GM12892 (cell line): ENCODE results near the gene NEDD4L.

Source experiments
- DNase-seq: peaks from one replicate; pipeline ENCODE4 v3.0.0; 2011; ENCODE audit not compliant: insufficient read length
- FAIRE-seq: peaks from 2 replicates; lab custom pipeline; 2011; peaks lifted over from hg19 to GRCh38; lab: Jason Lieb, UNC
- POLR2A ChIP-seq: IDR thresholded peaks from 2 replicates; pipeline ENCODE4 v1.6.1; 2011; ENCODE audit warnings: low read depth, low read length, control low read depth
- POLR2AphosphoS5 ChIP-seq: IDR thresholded peaks from 2 replicates; pipeline ENCODE4 v1.6.1; 2011; ENCODE audit warnings: low read depth, low read length, control low read depth
- TAF1 ChIP-seq: IDR thresholded peaks from 2 replicates; pipeline ENCODE4 v1.6.1; 2011; ENCODE audit warnings: low read depth, mild to moderate bottlenecking, control low read depth, low read length, borderline replicate concordance

The NEDD4L gene

DNA sequence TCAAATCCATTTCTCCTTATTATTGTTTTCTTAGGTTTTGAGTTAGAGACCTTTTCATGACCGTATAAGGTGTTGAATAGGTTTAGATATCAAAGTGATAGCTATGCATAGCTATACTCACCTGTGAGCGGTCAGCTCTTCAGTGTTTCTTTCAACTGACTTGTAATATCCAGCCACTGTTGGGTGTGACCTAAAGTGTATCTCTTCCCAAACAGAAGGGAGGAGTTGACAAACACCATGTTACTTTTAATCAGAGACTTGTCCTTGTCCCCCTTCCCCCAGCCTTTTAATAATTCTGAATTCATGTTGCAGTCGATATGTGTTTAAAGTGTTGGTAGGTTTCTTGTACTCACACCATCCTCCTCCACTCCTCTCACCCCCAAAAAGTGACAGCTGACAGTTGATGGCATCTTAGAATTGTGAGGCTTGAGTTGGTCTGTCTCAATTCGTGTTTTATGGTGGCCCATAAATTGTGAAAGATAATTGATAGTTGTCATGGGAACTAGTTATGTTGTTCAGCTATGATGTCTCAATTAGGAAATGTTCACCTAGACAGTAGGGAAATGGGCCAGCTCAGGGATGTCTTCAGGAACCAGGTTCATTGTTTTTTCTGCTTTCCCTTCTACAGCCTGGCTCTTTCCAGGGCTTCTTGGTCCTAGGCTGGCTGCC lies 12.0 kb downstream of the NEDD4L start:
- no peak for FAIRE-seq
- TF ChIP-seq TAF1: no peak
- TF ChIP-seq POLR2A: no peak
- DNase-seq: no peak

DNA sequence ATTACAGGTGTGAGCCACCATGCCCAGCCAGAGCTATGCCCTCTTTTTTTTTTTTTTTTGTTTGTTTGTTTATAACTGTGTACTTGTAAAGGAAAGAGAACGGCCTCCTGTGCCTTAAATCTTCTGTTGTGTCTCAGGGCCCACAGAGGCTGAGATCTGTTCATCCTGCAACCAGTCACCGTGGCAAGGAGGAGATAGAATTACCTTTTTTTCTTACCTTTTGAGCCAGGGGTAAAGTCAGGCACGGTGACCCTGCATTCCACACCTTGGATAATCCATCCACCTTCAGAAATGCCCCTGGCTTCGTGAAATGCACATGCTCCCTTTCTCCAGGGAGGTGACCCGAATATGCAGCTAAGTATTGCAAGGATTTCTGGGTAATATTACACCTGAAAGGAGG lies 12.8 kb downstream of the NEDD4L start:
- FAIRE-seq (no peak), DNase-seq (no peak)
- TF ChIP-seq TAF1 (no peak), POLR2AphosphoS5 (no peak)

DNA sequence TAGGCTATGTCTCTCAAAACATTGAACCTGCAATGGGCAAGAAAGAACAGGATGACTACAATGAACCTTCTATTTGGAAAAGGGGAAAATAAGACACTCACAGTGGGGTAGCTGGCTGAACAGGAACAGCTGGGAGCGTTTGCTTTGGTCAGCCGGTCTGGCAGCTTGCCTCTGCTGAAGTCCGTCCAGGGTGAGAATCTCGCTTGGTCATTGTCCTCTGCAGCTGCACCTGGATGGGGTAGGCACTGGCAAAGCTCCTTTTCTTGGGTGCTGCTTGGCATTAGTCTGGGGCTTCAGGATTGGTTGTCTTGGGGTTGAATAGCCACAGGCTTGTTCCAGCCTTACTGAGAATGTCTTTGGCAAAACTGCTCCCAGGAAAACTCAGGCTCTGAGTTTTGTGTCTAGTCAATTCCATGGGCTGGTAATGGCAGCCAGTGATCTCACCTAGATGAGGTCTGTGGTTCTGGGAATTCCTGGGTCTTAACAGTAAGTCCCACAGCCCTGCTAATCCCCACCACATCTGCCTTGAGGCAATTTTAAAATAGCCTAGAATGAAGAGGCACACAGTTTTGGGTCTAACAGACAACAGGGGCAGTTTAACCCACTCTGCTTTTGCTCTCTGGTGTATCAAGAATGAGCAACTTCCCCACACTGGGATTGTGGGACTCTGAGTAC lies 13.4 kb downstream of the NEDD4L start:
- DNase-seq (no peak), FAIRE-seq (no peak)
- TF ChIP-seq POLR2AphosphoS5 (no peak), TAF1 (no peak), POLR2A (no peak)

DNA sequence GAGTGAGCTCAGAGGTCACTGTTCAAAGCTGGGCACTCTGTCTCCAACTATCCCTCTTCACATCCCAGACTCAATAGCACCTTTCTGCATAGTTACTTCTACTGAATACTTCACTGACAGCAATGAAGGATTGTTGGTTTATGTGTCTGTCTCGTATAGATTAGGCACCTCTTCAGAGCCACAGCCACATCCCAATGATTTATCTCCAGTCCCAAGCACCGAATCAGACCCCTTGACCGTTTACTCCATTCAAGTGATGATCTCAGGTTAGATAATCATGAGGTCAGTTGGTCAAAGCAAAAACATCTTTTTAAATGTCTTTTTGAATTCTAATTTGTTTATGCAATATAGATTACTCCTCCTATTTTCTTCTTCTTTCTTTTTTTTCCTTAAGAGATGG lies 14.7 kb downstream of the NEDD4L start:
- TF ChIP-seq POLR2AphosphoS5: no peak
- TF ChIP-seq TAF1: no peak
- TF ChIP-seq POLR2A: no peak
- DNase-seq (no peak), FAIRE-seq (no peak)

DNA sequence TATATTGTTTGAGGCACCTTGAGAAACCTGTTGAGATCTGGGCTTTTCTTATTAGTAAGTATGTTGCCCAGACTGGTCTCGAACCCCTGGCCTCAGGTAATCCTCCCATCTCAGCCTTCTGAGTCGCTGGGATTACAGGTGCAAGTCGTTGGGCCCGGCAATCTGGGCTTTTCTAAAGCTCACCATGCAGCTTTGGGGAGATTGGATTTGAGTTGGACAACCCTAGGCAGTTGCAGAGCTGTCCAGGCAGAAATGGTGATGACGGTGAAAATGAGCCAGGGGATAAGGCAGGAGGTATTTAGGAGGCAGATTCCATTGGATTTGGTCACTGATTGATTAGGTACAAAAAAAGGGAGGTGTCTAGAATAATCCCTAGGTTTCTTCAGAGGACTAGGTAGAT lies 16.2 kb downstream of the NEDD4L start:
- FAIRE-seq (no peak), DNase-seq (no peak)
- TF ChIP-seq POLR2AphosphoS5 (no peak), POLR2A (no peak), TAF1 (no peak)

DNA sequence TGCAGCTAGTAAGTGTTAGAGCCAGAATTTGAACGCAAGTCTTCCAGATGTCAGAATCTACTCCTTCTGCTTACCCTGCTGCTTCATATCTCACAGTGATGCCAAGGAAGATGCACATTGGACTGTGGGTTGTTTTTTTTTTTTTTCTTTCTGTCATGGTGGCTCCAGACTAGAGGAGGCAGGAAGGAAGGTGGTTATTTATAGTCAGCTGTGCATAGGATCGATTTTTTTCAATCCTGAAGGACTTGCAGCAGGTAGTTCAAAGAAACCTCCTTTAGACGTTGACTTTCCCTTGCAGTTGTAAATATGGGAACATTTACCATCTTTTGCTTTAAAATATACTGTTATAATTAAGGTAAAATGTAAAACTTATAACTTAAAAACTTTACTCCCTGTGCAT lies 17.3 kb downstream of the NEDD4L start:
- DNase-seq (no peak), FAIRE-seq (no peak)
- no peak for TF ChIP-seq TAF1
- TF ChIP-seq POLR2AphosphoS5: no peak
- TF ChIP-seq POLR2A: no peak

DNA sequence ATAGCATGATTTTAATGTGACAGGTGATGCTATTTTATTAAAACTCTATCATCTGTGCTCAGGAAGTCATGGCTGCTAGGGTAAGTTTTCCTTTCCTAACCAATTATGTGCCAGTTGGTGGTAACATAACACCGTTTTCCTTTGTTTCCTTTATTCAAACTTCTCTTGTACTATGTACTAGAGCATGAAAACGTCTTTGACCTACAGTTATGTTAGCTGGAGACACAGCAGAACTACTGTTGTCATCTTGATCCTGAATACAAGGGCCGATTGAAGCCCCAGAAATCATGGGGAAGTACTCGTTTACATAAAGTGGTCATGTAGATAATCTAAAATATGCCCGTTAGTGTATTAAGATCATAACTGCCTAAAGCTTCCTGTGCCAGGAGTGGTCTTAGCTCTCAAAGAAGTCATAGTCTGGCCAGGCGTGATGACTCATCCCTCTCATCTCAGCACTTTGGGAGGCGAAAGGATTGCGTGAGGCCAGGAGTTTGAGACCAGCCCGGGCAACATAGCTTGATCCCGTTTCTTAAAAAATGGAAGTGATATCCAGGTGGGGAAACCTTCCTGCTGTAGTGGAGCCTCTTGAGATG lies 20.5 kb downstream of the NEDD4L start:
- TF ChIP-seq TAF1 (no peak), POLR2A (no peak), POLR2AphosphoS5 (no peak)
- FAIRE-seq: no peak
- DNase-seq: no peak

DNA sequence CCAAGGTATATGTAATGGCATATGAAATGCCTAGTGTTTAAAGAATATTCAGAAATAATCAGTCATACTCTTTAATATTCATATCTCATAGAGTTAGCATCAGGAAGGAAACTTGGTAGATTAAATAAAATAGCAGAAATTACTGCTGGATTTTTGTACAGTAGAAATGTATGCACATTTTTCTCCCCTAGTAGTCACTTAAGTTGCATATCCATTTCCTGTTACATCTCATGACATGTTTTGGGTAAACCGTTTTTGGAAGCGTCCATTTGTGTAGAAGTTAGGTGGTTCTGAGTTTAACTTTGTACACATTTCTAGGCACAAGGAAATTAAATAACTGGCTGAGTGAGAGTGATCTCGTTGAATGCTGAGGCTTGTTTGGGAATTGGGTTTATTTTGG lies 21.9 kb downstream of the NEDD4L start:
- DNase-seq: no peak
- TF ChIP-seq POLR2A (no peak), TAF1 (no peak), POLR2AphosphoS5 (no peak)
- FAIRE-seq: no peak

DNA sequence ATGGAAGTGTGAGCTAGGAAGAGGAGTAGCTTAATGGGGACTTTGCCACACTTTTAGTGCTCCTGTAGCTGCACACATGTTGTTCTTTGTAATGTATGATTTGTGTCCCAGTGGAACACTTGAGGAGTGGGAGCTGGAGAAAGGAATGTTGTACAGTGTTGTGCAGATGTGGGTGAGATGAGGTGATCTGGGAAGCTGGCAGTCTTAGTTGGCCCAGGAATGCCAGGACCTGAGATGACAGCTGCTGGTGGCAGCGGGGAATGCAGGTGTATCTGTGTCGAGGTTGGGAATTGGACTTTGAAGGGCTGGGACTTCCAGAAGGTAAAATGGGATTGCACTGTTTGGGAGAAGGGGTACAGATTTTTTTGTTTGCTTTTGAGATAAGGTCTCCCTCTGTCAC lies 23.6 kb downstream of the NEDD4L start:
- FAIRE-seq (peak; percentile 57), DNase-seq (no peak)
- no peak for TF ChIP-seq TAF1
- no peak for TF ChIP-seq POLR2A
- TF ChIP-seq POLR2AphosphoS5: no peak

DNA sequence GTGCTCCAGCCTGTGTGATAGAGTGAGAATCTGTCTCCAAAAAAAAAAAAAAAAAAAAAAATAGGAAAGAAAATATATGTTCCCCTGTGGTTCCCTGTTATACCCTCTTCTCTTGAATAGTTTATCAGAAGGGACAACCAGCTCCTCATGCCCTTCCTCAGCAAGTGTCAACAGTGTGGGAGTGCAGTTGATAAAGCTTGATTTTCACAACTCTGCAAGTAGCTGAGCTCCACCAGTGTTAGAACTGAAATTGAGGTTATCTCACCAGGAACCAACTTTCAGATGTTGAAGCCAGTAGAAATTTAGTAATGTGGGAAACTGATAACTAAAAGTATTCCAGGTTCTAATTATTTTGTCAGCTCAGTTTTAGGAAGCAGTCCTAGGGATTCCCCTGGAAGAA lies 25.1 kb downstream of the NEDD4L start:
- DNase-seq (no peak), FAIRE-seq (peak; percentile 5)
- TF ChIP-seq POLR2A: no peak
- no peak for TF ChIP-seq TAF1
- no peak for TF ChIP-seq POLR2AphosphoS5

DNA sequence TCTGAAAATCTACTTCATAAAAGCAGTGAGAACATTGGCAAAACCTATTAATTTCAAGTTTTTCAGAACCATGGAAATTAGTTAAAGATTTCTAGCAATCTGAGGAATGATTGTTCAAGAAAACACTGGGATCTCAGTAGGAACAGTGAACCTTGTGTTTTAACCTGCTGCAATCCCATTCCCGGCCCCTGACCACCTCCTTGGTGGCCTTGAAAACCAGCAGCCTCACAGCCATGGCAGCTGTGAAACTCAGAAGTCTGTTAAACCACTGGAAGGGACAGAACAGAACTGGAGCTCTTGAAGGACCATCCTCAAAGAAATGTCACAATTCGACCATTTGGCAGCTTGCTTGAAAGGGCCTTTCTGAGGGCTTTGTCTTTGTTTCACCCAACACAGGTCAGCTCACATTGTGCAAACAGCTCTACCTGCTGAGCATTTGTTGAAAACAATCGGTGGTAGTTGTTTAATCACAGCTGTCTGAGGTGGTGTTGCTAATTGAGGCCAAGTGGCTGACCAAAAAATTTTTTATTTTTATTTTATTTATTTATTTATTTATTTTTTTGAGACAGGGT lies 25.8 kb downstream of the NEDD4L start:
- TF ChIP-seq POLR2A: no peak
- no peak for TF ChIP-seq TAF1
- TF ChIP-seq POLR2AphosphoS5: no peak
- no peak for FAIRE-seq
- no peak for DNase-seq
